Hepatocyte (in vitro differentiated cells): ENCODE results near the gene FARP2. TPM values are rescaled to one million over a fixed set of nuclear protein-coding genes. Genes with fewer than 3 reads are reported as not detected.

Source experiments
- microRNA-seq: library from miRNA; unstranded; fragments of <30 nt; microRNA quantifications from one replicate; pipeline ENCODE4, GENCODE V29; 2017
- polyA plus RNA-seq: library from polyadenylated mRNA; unstranded; fragments of >200 nt; fragmentation: Nextera tagmentation; extraction: Ambion mirVana; gene quantifications from 2 replicates; pipeline ENCODE4 v1.2.1, GENCODE V29; 2016
- small RNA-seq: library from RNA; depleted of rRNA; stranded (forward); fragments of <200 nt; gene quantifications from one replicate; pipeline ENCODE3, GENCODE V24; 2014
- total RNA-seq: library from RNA; depleted of rRNA; stranded (reverse); fragments of >200 nt; gene quantifications from 2 replicates; pipeline ENCODE4 v1.2.3, GENCODE V29; 2014

Gene FARP2
- total and polyA plus RNA-seq, 2 experiments from 2014 or later = 29.1 to 29.6 TPM

Small RNA genes within 50 kb of the gene (microRNA-seq; reads per million reads assigned to microRNA genes)
- not detected for gene MIR3133

Small RNA genes within 50 kb of the gene (small RNA-seq; reads per million reads assigned to genes)
- not detected for gene MIR3133

Other genes with a start within 250 kb of the FARP2 start
- gene PASK, start 206.8 kb upstream of the FARP2 start, total RNA-seq = 3.0 and 8.8 TPM in 2 replicates
- gene PASK, start 206.8 kb upstream of the FARP2 start, polyA plus RNA-seq = 2.5 and 2.6 TPM in 2 replicates
- gene PPP1R7, start 205.8 kb upstream of the FARP2 start, total RNA-seq = 46.7 and 55.5 TPM in 2 replicates
- gene PPP1R7, start 205.8 kb upstream of the FARP2 start, polyA plus RNA-seq = 84.9 and 86.9 TPM in 2 replicates
- gene ANO7, start 167.6 kb upstream of the FARP2 start, total RNA-seq = 0.72 and 1.00 TPM in 2 replicates
- 1.4 and 3.0 TPM in 2 replicates for gene ANO7, start 167.6 kb upstream of the FARP2 start, polyA plus RNA-seq
- gene HDLBP, start 40.6 kb upstream of the FARP2 start, total RNA-seq = 393 and 437 TPM in 2 replicates
- gene HDLBP, start 40.6 kb upstream of the FARP2 start, polyA plus RNA-seq = 389 and 394 TPM in 2 replicates
- 373 and 388 TPM in 2 replicates for gene SEPTIN2, start 40.4 kb upstream of the FARP2 start, total RNA-seq
- gene SEPTIN2, start 40.4 kb upstream of the FARP2 start, polyA plus RNA-seq = 314 and 315 TPM in 2 replicates
- 177 and 183 TPM in 2 replicates for gene STK25, start 152.3 kb downstream of the FARP2 start, total RNA-seq
- 192 and 199 TPM in 2 replicates for gene STK25, start 152.3 kb downstream of the FARP2 start, polyA plus RNA-seq
- 24.2 and 25.4 TPM in 2 replicates for gene BOK, start 202.5 kb downstream of the FARP2 start, total RNA-seq
- 26.5 and 39.7 TPM in 2 replicates for gene BOK, start 202.5 kb downstream of the FARP2 start, polyA plus RNA-seq